NCI-H2227 (cell line): ENCODE results near the gene STAT5A.
"Not testable (repeated sequence)": the region's sequence is repeated elsewhere in the genome, so short reads cannot be mapped to it uniquely, and the experiment has no call there.

Source experiments
- DNase-seq: peaks from one replicate; lab custom pipeline; 2025; ENCODE audit not compliant: unreplicated experiment; lab: John Stamatoyannopoulos, UW

STAT5A gene

GRCh38 chr17:42283241-42284023 lies 4.9 kb upstream of the STAT5A start:
- DNase-seq: no peak

GRCh38 chr17:42284024-42284369 lies 4.3 kb upstream of the STAT5A start:
- no peak for DNase-seq

- DNase-seq: no peak
Measured at GRCh38 chr17:42284566-42284965, 3.7 kb upstream of the STAT5A start.

- DNase-seq: no peak
Measured at GRCh38 chr17:42285346-42286050, 2.8 kb upstream of the STAT5A start.

GRCh38 chr17:42286411-42287221 lies 1.7 kb upstream of the STAT5A start:
- no peak for DNase-seq

GRCh38 chr17:42287305-42287976 lies 857 bp upstream of the STAT5A start:
- DNase-seq: no peak

- DNase-seq: no peak
Measured at GRCh38 chr17:42288803-42289610, 709 bp downstream of the STAT5A start.

- no peak for DNase-seq
Measured at GRCh38 chr17:42289611-42290181, 1.4 kb downstream of the STAT5A start.

- DNase-seq: no peak
Measured at GRCh38 chr17:42290577-42290976, 2.3 kb downstream of the STAT5A start.

- no peak for DNase-seq
Measured at GRCh38 chr17:42291129-42291528, 2.8 kb downstream of the STAT5A start.

- DNase-seq: no peak
Measured at GRCh38 chr17:42294469-42295398, 6.4 kb downstream of the STAT5A start.

- DNase-seq: no peak
Measured at GRCh38 chr17:42296012-42296411, 7.7 kb downstream of the STAT5A start.

- DNase-seq: not testable (repeated sequence)
Measured at GRCh38 chr17:42297775-42298174, 9.5 kb downstream of the STAT5A start.

- DNase-seq: not testable (repeated sequence)
Measured at GRCh38 chr17:42299361-42299760, 11.1 kb downstream of the STAT5A start.

- not testable (repeated sequence) for DNase-seq
Measured at GRCh38 chr17:42299913-42300312, 11.6 kb downstream of the STAT5A start.

GRCh38 chr17:42301022-42301421 lies 12.7 kb downstream of the STAT5A start:
- no peak for DNase-seq

GRCh38 chr17:42303694-42304093 lies 15.4 kb downstream of the STAT5A start:
- DNase-seq: no peak

GRCh38 chr17:42304187-42305030 lies 16.1 kb downstream of the STAT5A start:
- DNase-seq: no peak
